ENCODE data around the gene BAX. TPM values are rescaled to one million over a fixed set of nuclear protein-coding genes. Genes with fewer than 3 reads are reported as not detected.

BAX gene
- total and polyA plus RNA-seq, 2 of the 13 experiments (the other 11 are each of a cell fraction or from before 2014, with no cell fraction given), result 139 to 176 TPM

GRCh38 chr19:48962029-48962848, 7.6 kb downstream of the BAX start (continued):
- peak; percentile 55; the same call in 1 of the 2 replicates for TF ChIP-seq GFI1 (CRISPR knock-in tag; IDR thresholded peaks at IDR 0.05; ENCODE audit: borderline replicate concordance)
- 0 out of 2 replicates have a peak, but pooled peaks have one; percentile 30 for TF ChIP-seq ZNF619 (CRISPR knock-in tag; IDR thresholded peaks at IDR 0.05)
- no peak for TF ChIP-seq RFXANK (CRISPR knock-in tag; IDR thresholded peaks at IDR 0.05)
- TF ChIP-seq ZNF136 (CRISPR knock-in tag; IDR thresholded peaks at IDR 0.05; ENCODE audit: low read depth), result no peak
- peak; percentile 54; the same call in 1 of the 2 replicates for TF ChIP-seq HMGXB3 (CRISPR knock-in tag; IDR thresholded peaks at IDR 0.05; ENCODE audit: borderline replicate concordance)
- peak; percentile 77 for TF ChIP-seq ZHX1 (CRISPR knock-in tag; IDR thresholded peaks at IDR 0.05; ENCODE audit: low read depth)
- no peak for TF ChIP-seq SMARCC2 (IDR thresholded peaks at IDR 0.05)
- peak; percentile 41; the same call in 1 of the 2 replicates for TF ChIP-seq HOXD1 (CRISPR knock-in tag; IDR thresholded peaks at IDR 0.05)
- no peak for TF ChIP-seq SNAI1 (CRISPR knock-in tag; IDR thresholded peaks at IDR 0.05; ENCODE audit: borderline replicate concordance)
- TF ChIP-seq HNRNPL (IDR thresholded peaks at IDR 0.05; ENCODE audit: low read depth, low read length), result peak; percentile 95; the same call in 1 of the 2 replicates
- no peak for TF ChIP-seq E2F1 (CRISPR knock-in tag; IDR thresholded peaks at IDR 0.05)
- TF ChIP-seq ZNF460 (CRISPR knock-in tag; IDR thresholded peaks at IDR 0.05; ENCODE audit: borderline replicate concordance), result no peak
- TF ChIP-seq ZNF432 (CRISPR knock-in tag; IDR thresholded peaks at IDR 0.05; ENCODE audit: borderline replicate concordance), result no peak
- TF ChIP-seq TOPORS (CRISPR knock-in tag; IDR thresholded peaks at IDR 0.05), result peak; percentile 88
- no peak for TF ChIP-seq ZMAT3 (CRISPR knock-in tag; conservative IDR thresholded peaks at IDR 0.05)
- no peak for TF ChIP-seq PLSCR1 (CRISPR knock-in tag; IDR thresholded peaks at IDR 0.05; ENCODE audit: borderline replicate concordance)
- peak; percentile 91; the same call in 1 of the 2 replicates for TF ChIP-seq KLF11 (CRISPR knock-in tag; IDR thresholded peaks at IDR 0.05)
- TF ChIP-seq MTF1 (CRISPR knock-in tag; IDR thresholded peaks at IDR 0.05), result no peak
- peak; percentile 83 for TF ChIP-seq ZNF350 (CRISPR knock-in tag; IDR thresholded peaks at IDR 0.05; ENCODE audit: borderline replicate concordance, low read depth)
